GM19372 (cell line): ENCODE results near the gene MAP3K20.

ENCODE experiments used
- ATAC-seq: cut with Tn5 transposase; IDR thresholded peaks from one replicate; pipeline ENCODE4 v1.9.1; 2021; ENCODE audit warnings: mild to moderate bottlenecking, low read depth, moderate library complexity; ENCODE audit not compliant: unreplicated experiment

MAP3K20 gene

GRCh38 chr2:173218326-173219056 lies 142.8 kb downstream of the MAP3K20 start:
- no peak for ATAC-seq

- ATAC-seq = no peak
Measured at GRCh38 chr2:173221132-173221695, 145.6 kb downstream of the MAP3K20 start.

GRCh38 chr2:173221937-173222594 lies 146.4 kb downstream of the MAP3K20 start:
- peak; percentile 75 for ATAC-seq

GRCh38 chr2:173223871-173224270 lies 148.2 kb downstream of the MAP3K20 start:
- no peak for ATAC-seq

GRCh38 chr2:173226899-173227698 lies 151.5 kb downstream of the MAP3K20 start:
- ATAC-seq = no peak

GRCh38 chr2:173229086-173229485 lies 153.4 kb downstream of the MAP3K20 start:
- no peak for ATAC-seq

- ATAC-seq = no peak
Measured at GRCh38 chr2:173230181-173230580, 154.5 kb downstream of the MAP3K20 start.

GRCh38 chr2:173231042-173231441 lies 155.4 kb downstream of the MAP3K20 start:
- no peak for ATAC-seq

- no peak for ATAC-seq
Measured at GRCh38 chr2:173231465-173231864, 155.8 kb downstream of the MAP3K20 start.

- ATAC-seq = no peak
Measured at GRCh38 chr2:173232956-173233744, 157.5 kb downstream of the MAP3K20 start.

GRCh38 chr2:173235947-173236803 lies 160.5 kb downstream of the MAP3K20 start:
- no peak for ATAC-seq

- no peak for ATAC-seq
Measured at GRCh38 chr2:173238385-173238784, 162.7 kb downstream of the MAP3K20 start.

- ATAC-seq = no peak
Measured at GRCh38 chr2:173238831-173239230, 163.2 kb downstream of the MAP3K20 start.

GRCh38 chr2:173239644-173240043 lies 164.0 kb downstream of the MAP3K20 start:
- ATAC-seq = peak; percentile 90

GRCh38 chr2:173240083-173240482 lies 164.4 kb downstream of the MAP3K20 start:
- no peak for ATAC-seq

- ATAC-seq = no peak
Measured at GRCh38 chr2:173241643-173242042, 166.0 kb downstream of the MAP3K20 start.

- no peak for ATAC-seq
Measured at GRCh38 chr2:173247156-173247555, 171.5 kb downstream of the MAP3K20 start.

- ATAC-seq = no peak
Measured at GRCh38 chr2:173248381-173248780, 172.7 kb downstream of the MAP3K20 start.
